ENCODE results near the gene USP34.

Gene USP34

DNA sequence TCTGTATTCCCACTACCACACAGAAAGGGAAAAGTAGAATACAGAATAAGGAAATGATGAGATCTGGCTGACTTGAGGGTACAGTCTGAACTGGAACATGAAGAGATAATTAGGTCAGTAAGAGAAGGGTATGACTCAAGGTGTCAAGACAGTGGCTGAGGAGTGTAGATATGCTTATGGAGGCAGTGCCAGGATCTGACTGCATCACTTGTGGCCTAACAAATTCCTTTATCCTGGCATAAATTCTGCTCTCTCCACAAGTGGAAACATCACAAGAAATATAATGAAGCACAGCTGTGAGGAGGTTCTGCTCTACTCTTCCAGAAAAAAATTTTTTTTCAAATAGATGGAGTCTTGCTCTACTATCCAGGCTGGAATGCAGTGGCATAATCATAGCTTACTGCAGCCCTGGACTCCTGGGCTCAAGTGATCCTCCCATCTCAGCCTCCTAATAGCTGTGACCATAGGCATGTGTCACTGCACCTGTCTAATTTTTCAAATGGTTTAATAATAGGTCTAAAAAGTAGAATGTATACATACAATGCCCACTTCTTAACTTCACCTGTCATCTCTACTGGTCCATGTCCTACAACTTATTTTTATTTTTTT is 223.6 kb downstream of the USP34 start:
- POLR2A ChIA-PET: no interaction called here
- H3K36me3 ChIP-seq (ENCODE audit: control insufficient read depth in 2 of 2, insufficient read depth in 1 of 2, low read length in 2 of 2): peaks cover 34 to 60% of the 10 kb centered on the region in 2 experiments

DNA sequence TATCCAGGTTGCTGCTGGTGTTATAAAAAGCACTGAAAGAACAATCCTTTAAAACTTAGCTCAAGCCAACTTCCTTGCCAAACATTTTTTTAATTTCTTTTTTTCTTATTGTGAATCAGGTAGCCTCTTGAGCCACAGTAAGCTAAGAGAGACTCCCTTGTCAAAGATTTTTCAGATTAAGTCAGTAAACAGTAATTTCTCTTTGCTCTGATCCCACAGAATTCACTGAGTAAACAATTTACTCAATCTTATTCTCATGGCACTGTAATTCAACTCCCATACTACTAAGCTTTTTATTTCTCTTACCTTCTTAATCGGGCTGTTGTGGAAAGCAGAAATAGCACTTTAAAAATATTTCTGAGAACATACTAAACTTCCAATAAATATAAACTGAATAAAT is 226.2 kb downstream of the USP34 start:
- Histone ChIP-seq H3K4me1 (ENCODE audit: control insufficient read depth, insufficient read depth, low read length) (no peaks in the 10 kb centered on the region), H3K36me3 (ENCODE audit: control insufficient read depth in 2 of 2, insufficient read depth in 1 of 2, low read length in 2 of 2) (peaks cover 57 to 71% of the 10 kb centered on the region in 2 experiments), H3K27ac (ENCODE audit: extremely low read depth, low read depth, low read length) (no peak overlapping the region), H3K9me3 (ENCODE audit: control insufficient read depth, insufficient read depth, low read depth, low read length) (no peaks in the 10 kb centered on the region), H3K4me3 (ENCODE audit: low read depth, low read length) (no peak overlapping the region)
- POLR2A ChIA-PET: no interaction called here
- CTCF ChIA-PET: no interaction called here
- TF ChIP-seq ZNF654 (tag by site-specific recombination; IDR thresholded peaks at IDR 0.05; ENCODE audit: low read depth) (no peak), ZNF350 (tag by site-specific recombination; IDR thresholded peaks at IDR 0.05) (no peak), ZFP41 (tag by site-specific recombination; IDR thresholded peaks at IDR 0.05; ENCODE audit: borderline replicate concordance) (no peak), ZEB2 (tag by site-specific recombination; IDR thresholded peaks at IDR 0.05) (no peak), ZNF184 (tag by site-specific recombination; IDR thresholded peaks at IDR 0.05) (no peak), KLF9 (tag by site-specific recombination; IDR thresholded peaks at IDR 0.05; ENCODE audit: low read depth) (no peak), ZIC2 (tag by site-specific recombination; IDR thresholded peaks at IDR 0.05) (no peak), YY2 (tag by site-specific recombination; IDR thresholded peaks at IDR 0.05) (no peak), ZNF248 (tag by site-specific recombination; IDR thresholded peaks at IDR 0.05) (no peak), ZNF211 (tag by site-specific recombination; IDR thresholded peaks at IDR 0.05; ENCODE audit: low read depth) (no peak), ZNF112 (tag by site-specific recombination; IDR thresholded peaks at IDR 0.05) (no peak), HOXD13 (CRISPR knock-in tag; IDR thresholded peaks at IDR 0.05; ENCODE audit: borderline replicate concordance) (no peak)
- TF ChIP-seq, protein P1, sequence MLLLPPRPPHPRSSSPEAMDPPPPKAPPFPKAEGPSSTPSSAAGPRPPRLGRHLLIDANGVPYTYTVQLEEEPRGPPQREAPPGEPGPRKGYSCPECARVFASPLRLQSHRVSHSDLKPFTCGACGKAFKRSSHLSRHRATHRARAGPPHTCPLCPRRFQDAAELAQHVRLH (tag by site-specific recombination; IDR thresholded peaks at IDR 0.05): no peak
- TF ChIP-seq, protein P2, sequence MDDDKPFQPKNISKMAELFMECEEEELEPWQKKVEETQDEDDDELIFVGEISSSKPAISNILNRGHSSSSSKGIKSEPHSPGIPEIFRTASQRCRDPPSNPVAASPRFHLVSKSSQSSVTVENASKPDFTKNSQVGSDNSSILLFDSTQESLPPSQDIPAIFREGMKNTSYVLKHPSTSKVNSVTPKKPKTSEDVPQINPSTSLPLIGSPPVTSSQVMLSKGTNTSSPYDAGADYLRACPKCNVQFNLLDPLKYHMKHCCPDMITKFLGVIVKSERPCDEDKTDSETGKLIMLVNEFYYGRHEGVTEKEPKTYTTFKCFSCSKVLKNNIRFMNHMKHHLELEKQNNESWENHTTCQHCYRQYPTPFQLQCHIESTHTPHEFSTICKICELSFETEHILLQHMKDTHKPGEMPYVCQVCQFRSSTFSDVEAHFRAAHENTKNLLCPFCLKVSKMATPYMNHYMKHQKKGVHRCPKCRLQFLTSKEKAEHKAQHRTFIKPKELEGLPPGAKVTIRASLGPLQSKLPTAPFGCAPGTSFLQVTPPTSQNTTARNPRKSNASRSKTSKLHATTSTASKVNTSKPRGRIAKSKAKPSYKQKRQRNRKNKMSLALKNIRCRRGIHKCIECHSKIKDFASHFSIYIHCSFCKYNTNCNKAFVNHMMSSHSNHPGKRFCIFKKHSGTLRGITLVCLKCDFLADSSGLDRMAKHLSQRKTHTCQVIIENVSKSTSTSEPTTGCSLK (tag by site-specific recombination; IDR thresholded peaks at IDR 0.05): no peak
- TF ChIP-seq, protein P3, sequence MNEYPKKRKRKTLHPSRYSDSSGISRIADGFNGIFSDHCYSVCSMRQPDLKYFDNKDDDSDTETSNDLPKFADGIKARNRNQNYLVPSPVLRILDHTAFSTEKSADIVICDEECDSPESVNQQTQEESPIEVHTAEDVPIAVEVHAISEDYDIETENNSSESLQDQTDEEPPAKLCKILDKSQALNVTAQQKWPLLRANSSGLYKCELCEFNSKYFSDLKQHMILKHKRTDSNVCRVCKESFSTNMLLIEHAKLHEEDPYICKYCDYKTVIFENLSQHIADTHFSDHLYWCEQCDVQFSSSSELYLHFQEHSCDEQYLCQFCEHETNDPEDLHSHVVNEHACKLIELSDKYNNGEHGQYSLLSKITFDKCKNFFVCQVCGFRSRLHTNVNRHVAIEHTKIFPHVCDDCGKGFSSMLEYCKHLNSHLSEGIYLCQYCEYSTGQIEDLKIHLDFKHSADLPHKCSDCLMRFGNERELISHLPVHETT (tag by site-specific recombination; IDR thresholded peaks at IDR 0.05): no peak

More for the DNA sequence above, 223.6 kb downstream of the USP34 start:
- Histone ChIP-seq H3K4me3 (ENCODE audit: low read depth, low read length) (no peak overlapping the region), H3K4me1 (ENCODE audit: control insufficient read depth, insufficient read depth, low read length) (peaks cover 4% of the 10 kb centered on the region; the same call in 1 of the 2 replicates), H3K27ac (ENCODE audit: extremely low read depth, low read depth, low read length) (no peak overlapping the region), H3K9me3 (ENCODE audit: control insufficient read depth, insufficient read depth, low read depth, low read length) (no peaks in the 10 kb centered on the region)
- CTCF ChIA-PET: interaction anchor here (1.0 kb wide), 1 partner anchor 23 kb away, joined by 3 read pairs; no protein-coding TSS in a partner anchor
- TF ChIP-seq SCRT1 (tag by site-specific recombination; IDR thresholded peaks at IDR 0.05; ENCODE audit: borderline replicate concordance) (no peak), ZBTB17 (tag by site-specific recombination; IDR thresholded peaks at IDR 0.05) (peak; percentile 78)

DNA sequence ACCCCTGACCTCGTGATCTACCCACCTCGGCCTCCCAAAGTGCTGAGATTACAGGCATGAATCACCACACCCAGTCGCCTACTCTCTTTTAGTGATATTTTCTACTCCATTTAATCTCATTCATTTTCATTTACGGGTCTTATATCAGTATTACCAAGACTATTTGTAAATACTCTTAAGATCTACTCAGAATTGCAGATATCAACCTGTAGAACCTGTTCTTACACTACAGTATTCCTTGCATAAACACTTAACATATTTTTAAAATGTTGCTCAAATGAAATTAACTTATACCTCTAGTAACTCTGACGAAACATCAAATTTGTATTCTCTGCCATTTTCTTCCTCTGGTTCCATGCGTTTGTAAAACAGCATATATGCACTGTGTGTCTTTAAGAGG is 229.6 kb downstream of the USP34 start:
- CTCF ChIA-PET: no interaction called here
- no peak overlapping the region for H3K27ac ChIP-seq (ENCODE audit: extremely low read depth, low read depth, low read length)
- no peaks in the 10 kb centered on the region for H3K4me1 ChIP-seq (ENCODE audit: control insufficient read depth, insufficient read depth, low read length)
- H3K4me3 ChIP-seq (ENCODE audit: low read depth, low read length): no peak overlapping the region
- H3K9me3 ChIP-seq (ENCODE audit: control insufficient read depth, insufficient read depth, low read depth, low read length): no peaks in the 10 kb centered on the region
- POLR2A ChIA-PET: no interaction called here
- H3K36me3 ChIP-seq (ENCODE audit: control insufficient read depth in 2 of 2, insufficient read depth in 1 of 2, low read length in 2 of 2): peaks cover 54 to 55% of the 10 kb centered on the region in 2 experiments
- TF ChIP-seq, protein P4, sequence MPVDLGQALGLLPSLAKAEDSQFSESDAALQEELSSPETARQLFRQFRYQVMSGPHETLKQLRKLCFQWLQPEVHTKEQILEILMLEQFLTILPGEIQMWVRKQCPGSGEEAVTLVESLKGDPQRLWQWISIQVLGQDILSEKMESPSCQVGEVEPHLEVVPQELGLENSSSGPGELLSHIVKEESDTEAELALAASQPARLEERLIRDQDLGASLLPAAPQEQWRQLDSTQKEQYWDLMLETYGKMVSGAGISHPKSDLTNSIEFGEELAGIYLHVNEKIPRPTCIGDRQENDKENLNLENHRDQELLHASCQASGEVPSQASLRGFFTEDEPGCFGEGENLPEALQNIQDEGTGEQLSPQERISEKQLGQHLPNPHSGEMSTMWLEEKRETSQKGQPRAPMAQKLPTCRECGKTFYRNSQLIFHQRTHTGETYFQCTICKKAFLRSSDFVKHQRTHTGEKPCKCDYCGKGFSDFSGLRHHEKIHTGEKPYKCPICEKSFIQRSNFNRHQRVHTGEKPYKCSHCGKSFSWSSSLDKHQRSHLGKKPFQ (tag by site-specific recombination; IDR thresholded peaks at IDR 0.05): no peak
- TF ChIP-seq, protein P5, sequence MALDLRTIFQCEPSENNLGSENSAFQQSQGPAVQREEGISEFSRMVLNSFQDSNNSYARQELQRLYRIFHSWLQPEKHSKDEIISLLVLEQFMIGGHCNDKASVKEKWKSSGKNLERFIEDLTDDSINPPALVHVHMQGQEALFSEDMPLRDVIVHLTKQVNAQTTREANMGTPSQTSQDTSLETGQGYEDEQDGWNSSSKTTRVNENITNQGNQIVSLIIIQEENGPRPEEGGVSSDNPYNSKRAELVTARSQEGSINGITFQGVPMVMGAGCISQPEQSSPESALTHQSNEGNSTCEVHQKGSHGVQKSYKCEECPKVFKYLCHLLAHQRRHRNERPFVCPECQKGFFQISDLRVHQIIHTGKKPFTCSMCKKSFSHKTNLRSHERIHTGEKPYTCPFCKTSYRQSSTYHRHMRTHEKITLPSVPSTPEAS (tag by site-specific recombination; IDR thresholded peaks at IDR 0.05): no peak
- TF ChIP-seq ZNF221 (tag by site-specific recombination; IDR thresholded peaks at IDR 0.05; ENCODE audit: borderline replicate concordance) (no peak), OVOL3 (tag by site-specific recombination; IDR thresholded peaks at IDR 0.05) (no peak), ZNF2 (tag by site-specific recombination; IDR thresholded peaks at IDR 0.05) (no peak), ZNF791 (tag by site-specific recombination; IDR thresholded peaks at IDR 0.05) (no peak), ZNF391 (tag by site-specific recombination; IDR thresholded peaks at IDR 0.05; ENCODE audit: borderline replicate concordance, low read depth) (no peak), KLF1 (tag by site-specific recombination; IDR thresholded peaks at IDR 0.05) (no peak), ZNF514 (tag by site-specific recombination; IDR thresholded peaks at IDR 0.05) (no peak), ZBTB1 (tag by site-specific recombination; IDR thresholded peaks at IDR 0.05) (no peak)
